ENCODE measurements around the gene ERG.

- no peak for TF ChIP-seq GATA3 (IDR thresholded peaks at IDR 0.05; ENCODE audit: low read depth, low read length)
- no peak for TF ChIP-seq GATA2 (IDR thresholded peaks at IDR 0.05; ENCODE audit: low read depth, low read length)
Observed at GRCh38 chr21:38474124-38474523, 24.2 kb downstream of the ERG start.

Data from SH-SY5Y (cell line).